ENCODE measurements around the gene VGLL4.

GRCh38 chr3:11624161-11624560 is 19.6 kb downstream of the VGLL4 start:
- TF ChIP-seq, protein P1, sequence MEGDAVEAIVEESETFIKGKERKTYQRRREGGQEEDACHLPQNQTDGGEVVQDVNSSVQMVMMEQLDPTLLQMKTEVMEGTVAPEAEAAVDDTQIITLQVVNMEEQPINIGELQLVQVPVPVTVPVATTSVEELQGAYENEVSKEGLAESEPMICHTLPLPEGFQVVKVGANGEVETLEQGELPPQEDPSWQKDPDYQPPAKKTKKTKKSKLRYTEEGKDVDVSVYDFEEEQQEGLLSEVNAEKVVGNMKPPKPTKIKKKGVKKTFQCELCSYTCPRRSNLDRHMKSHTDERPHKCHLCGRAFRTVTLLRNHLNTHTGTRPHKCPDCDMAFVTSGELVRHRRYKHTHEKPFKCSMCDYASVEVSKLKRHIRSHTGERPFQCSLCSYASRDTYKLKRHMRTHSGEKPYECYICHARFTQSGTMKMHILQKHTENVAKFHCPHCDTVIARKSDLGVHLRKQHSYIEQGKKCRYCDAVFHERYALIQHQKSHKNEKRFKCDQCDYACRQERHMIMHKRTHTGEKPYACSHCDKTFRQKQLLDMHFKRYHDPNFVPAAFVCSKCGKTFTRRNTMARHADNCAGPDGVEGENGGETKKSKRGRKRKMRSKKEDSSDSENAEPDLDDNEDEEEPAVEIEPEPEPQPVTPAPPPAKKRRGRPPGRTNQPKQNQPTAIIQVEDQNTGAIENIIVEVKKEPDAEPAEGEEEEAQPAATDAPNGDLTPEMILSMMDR (IDR thresholded peaks at IDR 0.05) = no peak
- TF ChIP-seq EZH2phosphoT487 (IDR thresholded peaks at IDR 0.05) (no peak), EZH2 (IDR thresholded peaks at IDR 0.05) (no peak)

Measured in neural progenitor cell (in vitro differentiated cells).